Spinal cord (tissue), 10 donors: ENCODE measurements around the gene SLC44A4. TPM values are rescaled to one million over a fixed set of nuclear protein-coding genes. Genes with fewer than 3 reads are reported as not detected.
"Not testable (repeated sequence)": the region's sequence is repeated elsewhere in the genome, so short reads cannot be mapped to it uniquely, and the experiment has no call there.

ENCODE experiments used
- DNase-seq, 6 donors: peaks; one replicate each; pipeline versions ENCODE4 v3.0.0 to v3.0.0-alpha.2; 2013 to 2015; ENCODE audit warnings: low spot score in 6 of 6, low read depth in 4 of 6
- H3K27ac ChIP-seq: one replicate; pipeline ENCODE4 v1.5.1; 2013; ENCODE audit warnings: low read depth, low read length, control low read depth
- H3K27me3 ChIP-seq: one replicate; pipeline ENCODE4 v1.6.1; 2013; ENCODE audit warnings: low read length; ENCODE audit not compliant: control insufficient read depth, insufficient read depth
- H3K36me3 ChIP-seq: one replicate; pipeline ENCODE4 v1.6.1; 2013; ENCODE audit warnings: low read length; ENCODE audit not compliant: control insufficient read depth, insufficient read depth
- H3K4me1 ChIP-seq: one replicate; pipeline ENCODE4 v1.6.1; 2013; ENCODE audit warnings: low read length; ENCODE audit not compliant: control insufficient read depth, insufficient read depth
- H3K4me3 ChIP-seq: one replicate; pipeline ENCODE4 v1.5.1; 2013; ENCODE audit warnings: low read depth, low read length, control low read depth
- H3K9me3 ChIP-seq: one replicate; pipeline ENCODE4 v1.6.1; 2013; ENCODE audit warnings: low read length; ENCODE audit not compliant: control insufficient read depth, insufficient read depth
- WGBS: methylation state at CpG from one replicate; pipeline ENCODE4 v1.1.5; 2013; ENCODE audit warnings: missing lambda C conversion rate; ENCODE audit not compliant: insufficient coverage; 5-methylcytosine and 5-hydroxymethylcytosine counted together
- polyA plus RNA-seq, 2 donors: library from polyadenylated mRNA; unstranded; fragments of 120-200 nt; gene quantifications; one replicate each; pipeline ENCODE4 v1.2.1, GENCODE V29; 2013; ENCODE audit not compliant: insufficient read length in 2 of 2
- total RNA-seq, 2 donors: library from RNA; depleted of rRNA in 1 of 2; stranded (reverse); fragments of 120-200 nt in 1 of 2; fragments of >200 nt in 1 of 2; gene quantifications; one replicate each; pipeline versions ENCODE4 v1.2.3 to v1.2.4, GENCODE V29; 2013 to 2014
- donor health status: healthy.

Gene SLC44A4
- total and polyA plus RNA-seq, 4 donors, result 0.20 to 1.1 (median 0.77) TPM

- H3K27ac ChIP-seq, result no peak overlapping the region
- no peak overlapping the region for H3K4me3 ChIP-seq
- H3K36me3 ChIP-seq, result peaks cover 13% of the 10 kb centered on the region
- no peaks in the 10 kb centered on the region for H3K4me1 ChIP-seq
- H3K27me3 ChIP-seq, result no peaks in the 10 kb centered on the region
- no peak for DNase-seq
- H3K9me3 ChIP-seq, result no peaks in the 10 kb centered on the region
- 66% methylated on average over 2 of the region's 5 CpGs for WGBS
These were observed 3.8 kb downstream of the SLC44A4 start for GRCh38 chr6:31874836-31875572.

- Histone ChIP-seq H3K36me3 (peaks cover 5% of the 10 kb centered on the region), H3K9me3 (no peaks in the 10 kb centered on the region), H3K4me3 (no peak overlapping the region), H3K27ac (no peak overlapping the region), H3K27me3 (no peaks in the 10 kb centered on the region), H3K4me1 (no peaks in the 10 kb centered on the region)
- no peak for DNase-seq
- no CpG with 5 or more reads among the region's 4 CpGs for WGBS
These were observed 4.6 kb downstream of the SLC44A4 start for GRCh38 chr6:31874084-31874670.

GRCh38 chr6:31871046-31871659 is 7.6 kb downstream of the SLC44A4 start:
- 47% methylated on average over 6 of the region's 9 CpGs for WGBS
- peak in 1 of 6 donors; percentile 20 for DNase-seq

GRCh38 chr6:31870385-31870921 is 8.3 kb downstream of the SLC44A4 start:
- peaks cover 3% of the 10 kb centered on the region for H3K4me1 ChIP-seq
- no peaks in the 10 kb centered on the region for H3K36me3 ChIP-seq
- no peak overlapping the region for H3K27ac ChIP-seq
- WGBS, result 78% methylated on average over 15 of the region's 16 CpGs
- H3K4me3 ChIP-seq, result no peak overlapping the region
- no peak for DNase-seq
- no peaks in the 10 kb centered on the region for H3K9me3 ChIP-seq
- no peaks in the 10 kb centered on the region for H3K27me3 ChIP-seq

More at GRCh38 chr6:31871046-31871659, 7.6 kb downstream of the SLC44A4 start:
- no peaks in the 10 kb centered on the region for H3K4me1 ChIP-seq
- H3K9me3 ChIP-seq, result no peaks in the 10 kb centered on the region
- no peak overlapping the region for H3K27ac ChIP-seq
- H3K4me3 ChIP-seq, result no peak overlapping the region
- H3K27me3 ChIP-seq, result no peaks in the 10 kb centered on the region
- H3K36me3 ChIP-seq, result no peaks in the 10 kb centered on the region

- WGBS, result 81% methylated on average over 4 of the region's 8 CpGs
- H3K27me3 ChIP-seq, result no peaks in the 10 kb centered on the region
- no peak for DNase-seq
- H3K4me3 ChIP-seq, result no peak overlapping the region
- no peak overlapping the region for H3K27ac ChIP-seq
- no peaks in the 10 kb centered on the region for H3K9me3 ChIP-seq
- no peaks in the 10 kb centered on the region for H3K36me3 ChIP-seq
- H3K4me1 ChIP-seq, result peaks cover 11% of the 10 kb centered on the region
These were observed 9.5 kb downstream of the SLC44A4 start for GRCh38 chr6:31869343-31869742.

- WGBS, result 83% methylated on average over 1 of the region's 1 CpG
- H3K9me3 ChIP-seq, DNase-seq, H3K27ac ChIP-seq, H3K27me3 ChIP-seq, H3K4me3 ChIP-seq, H3K36me3 ChIP-seq: not testable (repeated sequence)
- peaks cover 17% of the 10 kb centered on the region for H3K4me1 ChIP-seq
These were observed 10.2 kb downstream of the SLC44A4 start for GRCh38 chr6:31868658-31868971.

GRCh38 chr6:31865205-31866118 is 13.3 kb downstream of the SLC44A4 start:
- Histone ChIP-seq H3K4me3 (no peak overlapping the region), H3K4me1 (peaks cover 33% of the 10 kb centered on the region), H3K27me3 (no peaks in the 10 kb centered on the region), H3K36me3 (peaks cover 6% of the 10 kb centered on the region), H3K9me3 (no peaks in the 10 kb centered on the region), H3K27ac (no peak overlapping the region)
- 81% methylated on average over 21 of the region's 21 CpGs for WGBS
- no peak for DNase-seq

- H3K27me3 ChIP-seq, result no peaks in the 10 kb centered on the region
- no peak for DNase-seq
- peaks cover 13% of the 10 kb centered on the region for H3K36me3 ChIP-seq
- H3K27ac ChIP-seq, result no peak overlapping the region
- no peaks in the 10 kb centered on the region for H3K9me3 ChIP-seq
- H3K4me1 ChIP-seq, result peaks cover 33% of the 10 kb centered on the region
- no peak overlapping the region for H3K4me3 ChIP-seq
- WGBS, result 78% methylated on average over 5 of the region's 8 CpGs
These were observed 14.0 kb downstream of the SLC44A4 start for GRCh38 chr6:31864818-31865204.

- peaks cover 20% of the 10 kb centered on the region for H3K36me3 ChIP-seq
- H3K27me3 ChIP-seq, DNase-seq, H3K9me3 ChIP-seq: not testable (repeated sequence)
- peak overlapping the region; percentile 89 for H3K4me3 ChIP-seq
- H3K4me1 ChIP-seq, result peaks cover 33% of the 10 kb centered on the region
- H3K27ac ChIP-seq, result peak overlapping the region; percentile 93
- WGBS, result 25% methylated on average over 11 of the region's 16 CpGs
These were observed 14.7 kb downstream of the SLC44A4 start for GRCh38 chr6:31864123-31864562.
